Activated T-cell treated with anti-CD3 and anti-CD28 coated beads for 1 hour (primary cell): ENCODE results near the gene RGS3.

ENCODE experiments used
- DNase-seq: peaks from one replicate; pipeline ENCODE4 v3.0.0-alpha.2; 2020; ENCODE audit warnings: low read depth

RGS3 gene

GRCh38 chr9:113570749-113571711 lies 107.5 kb downstream of the RGS3 start:
- no peak for DNase-seq

- DNase-seq, result no peak
Observed at GRCh38 chr9:113572076-113572861, 108.7 kb downstream of the RGS3 start.

GRCh38 chr9:113573046-113573958 lies 109.8 kb downstream of the RGS3 start:
- DNase-seq, result no peak

- DNase-seq, result no peak
Observed at GRCh38 chr9:113573959-113574352, 110.4 kb downstream of the RGS3 start.

GRCh38 chr9:113574441-113575262 lies 111.1 kb downstream of the RGS3 start:
- no peak for DNase-seq

- DNase-seq, result no peak
Observed at GRCh38 chr9:113577525-113578261, 114.2 kb downstream of the RGS3 start.

GRCh38 chr9:113578279-113578865 lies 114.8 kb downstream of the RGS3 start:
- DNase-seq, result no peak

GRCh38 chr9:113578882-113579282 lies 115.4 kb downstream of the RGS3 start:
- peak; percentile 71 for DNase-seq

- DNase-seq, result no peak
Observed at GRCh38 chr9:113579283-113580040, 115.9 kb downstream of the RGS3 start.

GRCh38 chr9:113580041-113580953 lies 116.8 kb downstream of the RGS3 start:
- DNase-seq, result peak; percentile 40

GRCh38 chr9:113580954-113581311 lies 117.4 kb downstream of the RGS3 start:
- no peak for DNase-seq

- DNase-seq, result peak; percentile 58
Observed at GRCh38 chr9:113581865-113582697, 118.6 kb downstream of the RGS3 start.

- no peak for DNase-seq
Observed at GRCh38 chr9:113582698-113583200, 119.2 kb downstream of the RGS3 start.

GRCh38 chr9:113583511-113584427 lies 120.2 kb downstream of the RGS3 start:
- no peak for DNase-seq

- no peak for DNase-seq
Observed at GRCh38 chr9:113584428-113585084, 121.0 kb downstream of the RGS3 start.
